T-helper 2 cell treated with Interferon-gamma antibody and Interleukin-4, amounts not matched to agents 100 ng/mL and 5 ng/mL, for 36 hours (primary cell): ENCODE measurements around the gene PLCB1. TPM values are rescaled to one million over a fixed set of nuclear protein-coding genes. Genes with fewer than 3 reads are reported as not detected.

Experiments used
- intact Hi-C: fragments of 100-400 bp; cut with micrococcal nuclease; formaldehyde crosslinking; loops from one replicate; pipeline ENCODE4 v1.15.1; 2023
- total RNA-seq: library from RNA; stranded (reverse); gene quantifications from 2 replicates; pipeline ENCODE4 v1.2.3, GENCODE V29; 2022

The PLCB1 gene
- total RNA-seq, 1 donor from 2014 or later: 0.75 TPM

- intact Hi-C loops: no loop called here
Observed at GRCh38 chr20:8242066-8242465, 110.0 kb downstream of the PLCB1 start.

DNA sequence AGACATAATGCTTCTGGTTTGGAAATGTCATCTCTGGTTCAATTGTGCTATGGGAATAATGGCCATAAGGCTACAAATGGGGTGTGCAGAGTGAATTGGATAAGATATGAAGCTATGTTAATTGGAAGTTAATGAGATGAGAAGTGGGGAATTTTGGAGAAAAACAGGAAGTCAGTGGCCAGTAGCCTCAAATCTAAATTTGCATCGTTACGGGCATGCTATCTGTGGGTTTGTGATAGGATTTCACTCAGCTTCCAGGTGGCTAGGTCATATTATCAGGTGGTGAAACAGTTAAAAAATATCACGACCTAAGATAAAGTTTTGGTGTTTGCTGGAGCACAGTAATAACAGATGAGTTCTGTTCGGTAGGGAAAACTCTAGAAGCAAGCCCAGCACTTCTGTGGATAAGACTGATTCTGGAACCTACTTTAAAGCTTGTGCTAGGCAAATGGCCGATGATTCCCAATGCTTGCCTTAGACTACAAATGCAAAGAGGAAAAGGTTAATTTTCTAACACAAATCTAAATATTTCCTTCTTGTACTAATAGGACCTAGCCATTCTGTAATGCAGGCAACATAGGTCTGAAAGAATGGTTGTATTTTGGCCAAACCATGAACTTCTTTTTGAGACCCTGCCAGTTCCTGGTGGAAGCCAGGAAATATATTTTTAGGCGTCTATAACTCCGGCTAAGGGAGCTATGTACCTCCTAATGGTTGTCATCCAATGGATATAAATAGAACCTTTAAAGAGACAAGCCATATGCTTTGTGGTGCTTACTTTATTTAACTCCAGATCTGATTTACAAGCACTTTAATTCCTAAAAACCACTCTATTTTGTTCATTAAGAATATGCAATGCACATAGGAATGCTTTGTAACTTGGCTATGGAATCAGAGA lies 111.0 kb downstream of the PLCB1 start:
- intact Hi-C loops: no loop called here

DNA sequence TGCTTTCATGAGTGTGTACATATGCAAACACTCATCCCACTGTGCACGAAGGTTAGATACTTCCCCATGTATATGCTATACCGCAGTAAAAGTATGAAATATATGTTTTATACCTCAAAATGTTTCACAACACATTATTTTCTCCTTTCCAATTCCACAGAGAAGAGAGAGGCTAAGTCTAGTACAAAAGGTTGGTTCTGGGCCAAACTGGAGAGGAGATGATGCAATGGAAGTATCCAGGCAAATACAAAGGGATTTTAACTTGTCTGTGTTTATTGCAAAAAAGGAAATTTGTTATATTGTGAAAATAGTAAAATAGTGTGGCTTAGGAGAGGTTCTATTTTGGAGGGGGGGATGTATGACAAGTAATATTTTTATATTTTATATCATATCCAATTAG lies 112.6 kb downstream of the PLCB1 start:
- intact Hi-C loops: no loop called here

DNA sequence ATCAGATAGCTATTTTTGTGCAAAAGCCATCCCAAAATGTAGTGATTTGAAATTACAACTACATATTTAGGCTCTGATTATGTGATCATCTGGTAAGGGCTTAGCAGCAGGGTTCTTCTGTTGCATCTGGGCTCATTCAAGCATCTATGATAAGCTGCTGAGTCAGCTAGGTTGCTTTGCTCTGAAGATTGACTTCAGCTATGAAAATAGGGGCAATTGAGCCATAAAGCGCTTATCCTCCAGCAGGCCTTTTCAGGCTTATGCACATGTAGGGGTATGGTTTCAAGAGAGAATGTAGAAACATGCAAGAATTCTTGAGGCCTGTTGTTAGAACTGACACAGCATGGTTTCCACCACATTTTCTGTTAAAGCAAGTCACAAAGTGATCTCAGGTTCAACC lies 114.1 kb downstream of the PLCB1 start:
- intact Hi-C loops: no loop called here

DNA sequence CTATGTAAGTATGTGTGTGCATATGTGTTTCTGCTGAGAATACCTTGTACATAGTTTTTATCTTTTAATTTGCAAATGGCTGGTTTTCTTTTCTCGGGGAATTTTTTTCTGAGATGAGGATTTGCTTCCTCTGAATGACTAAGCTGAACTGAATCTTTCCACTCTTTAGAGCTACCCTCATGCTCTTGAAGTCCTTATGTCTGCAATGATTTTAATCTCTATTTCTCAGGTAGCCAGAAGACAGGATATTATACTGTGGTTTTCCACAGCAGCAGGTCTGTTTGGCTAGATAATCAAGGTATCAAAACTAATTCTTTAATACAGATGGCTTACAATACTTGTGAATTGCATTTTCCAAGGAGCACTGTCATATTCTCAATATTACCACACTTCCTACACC lies 114.7 kb downstream of the PLCB1 start:
- intact Hi-C loops: no loop called here

- intact Hi-C loops: no loop called here
Observed at GRCh38 chr20:8248051-8248450, 116.0 kb downstream of the PLCB1 start.

DNA sequence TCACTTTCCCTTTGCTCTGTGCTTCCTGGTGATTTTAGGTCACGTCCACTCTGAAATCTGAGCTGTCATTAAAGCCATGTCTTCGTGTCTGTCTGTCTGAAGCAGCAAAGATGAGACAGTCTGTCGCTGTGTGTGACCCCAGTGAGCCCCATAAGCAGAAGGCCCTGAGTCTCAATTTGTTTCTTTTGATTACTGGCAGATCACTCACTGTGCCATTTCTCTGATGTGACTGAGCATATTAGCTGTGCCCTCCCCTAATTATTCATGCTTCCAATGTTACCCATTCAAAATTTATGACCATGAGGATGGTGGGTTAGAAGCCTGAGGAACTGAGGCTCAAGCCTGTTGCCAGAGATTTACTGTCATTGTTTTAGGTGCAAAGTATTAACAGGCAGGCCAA lies 117.6 kb downstream of the PLCB1 start:
- intact Hi-C loops: no loop called here

DNA sequence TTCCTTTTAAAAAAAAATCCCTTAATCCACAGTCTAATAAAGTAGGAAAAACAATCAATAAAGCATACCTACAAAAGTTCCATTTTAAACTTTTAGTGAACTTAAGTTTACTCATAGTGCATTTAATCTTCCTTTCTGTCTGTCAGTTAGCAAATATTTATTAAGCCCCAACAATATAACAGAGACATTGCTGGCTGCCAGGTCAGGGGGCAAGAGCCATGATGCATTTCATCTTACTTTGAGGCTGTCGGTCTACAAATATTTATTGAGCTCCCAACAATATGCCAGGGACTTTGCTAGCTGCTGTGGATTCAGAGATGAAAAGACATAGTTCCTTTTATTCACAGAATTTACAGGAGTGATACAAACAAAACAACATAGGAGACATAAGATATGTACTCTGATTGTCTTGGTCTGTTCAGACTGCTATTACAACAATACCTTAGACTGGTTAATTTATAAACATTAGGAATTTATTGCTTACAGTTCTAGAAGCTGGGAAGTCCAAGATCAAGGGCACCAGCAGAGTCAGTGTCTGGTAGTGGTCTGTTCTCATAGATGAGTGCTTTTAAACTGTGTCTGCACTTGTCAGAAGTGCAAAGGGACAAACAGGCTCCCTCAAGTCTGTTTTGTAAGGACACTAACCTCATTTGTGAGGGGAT lies 118.6 kb downstream of the PLCB1 start:
- intact Hi-C loops: no loop called here

DNA sequence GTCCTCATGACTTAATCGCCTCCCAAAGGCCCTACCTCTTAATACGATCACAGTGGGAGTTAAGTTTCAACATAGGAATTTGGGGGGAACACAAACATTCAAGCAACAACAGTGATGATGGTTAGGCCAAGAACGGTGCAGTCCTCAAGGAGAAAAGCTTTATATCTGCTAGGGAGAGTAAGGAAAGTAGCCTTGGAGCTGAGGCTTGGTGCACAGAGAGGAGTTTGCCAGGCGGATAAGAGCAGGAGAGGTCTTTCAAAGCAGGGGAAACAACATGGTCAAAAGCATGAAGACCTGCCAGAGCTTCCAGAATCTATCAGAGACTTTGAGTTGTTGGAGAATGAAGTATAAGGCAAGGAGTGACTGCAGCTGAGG lies 119.1 kb downstream of the PLCB1 start:
- intact Hi-C loops: no loop called here

GRCh38 chr20:8254911-8255582 lies 123.0 kb downstream of the PLCB1 start:
- intact Hi-C loops: no loop called here

- intact Hi-C loops: no loop called here
Observed at GRCh38 chr20:8255945-8256632, 124.0 kb downstream of the PLCB1 start.

DNA sequence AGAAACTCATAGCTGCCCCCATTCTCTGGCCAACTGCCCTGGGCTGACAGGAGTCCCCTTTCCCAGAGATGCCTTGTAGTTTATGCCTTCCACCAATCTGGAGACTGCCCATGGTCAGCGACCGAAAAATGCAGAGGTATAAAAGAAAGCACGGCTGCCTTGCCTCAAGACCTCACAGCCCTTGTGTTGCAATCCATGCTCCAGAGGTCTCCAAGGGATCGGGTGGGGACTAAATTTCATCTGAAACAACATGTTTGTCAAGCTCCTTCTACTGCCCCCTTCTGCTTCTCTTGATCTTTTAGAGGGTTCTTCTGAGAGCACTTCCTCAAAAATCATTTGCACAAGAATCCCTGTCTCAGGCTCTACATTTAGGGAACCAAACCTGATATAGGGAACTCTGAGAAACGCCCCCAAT lies 128.8 kb downstream of the PLCB1 start:
- intact Hi-C loops: no loop called here

GRCh38 chr20:8262721-8263120 lies 130.7 kb downstream of the PLCB1 start:
- intact Hi-C loops: no loop called here

DNA sequence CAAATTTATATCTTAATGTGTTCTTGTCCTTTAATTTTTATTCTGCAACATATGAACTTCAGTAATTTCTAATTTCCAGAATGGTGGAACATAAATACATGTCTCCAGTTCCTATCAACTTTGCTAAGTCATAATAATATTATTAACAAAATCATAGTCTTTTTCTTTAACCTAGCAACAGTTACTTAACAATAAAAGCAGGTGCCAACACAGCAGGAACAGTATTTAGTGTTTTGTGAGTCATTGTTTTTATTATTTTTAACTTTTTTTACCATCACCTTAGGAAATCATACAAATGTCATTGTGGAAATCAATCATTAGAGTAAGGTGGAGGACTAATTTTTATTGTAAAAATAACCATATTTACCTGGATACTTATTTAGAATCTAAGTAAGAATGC lies 133.5 kb downstream of the PLCB1 start:
- intact Hi-C loops: no loop called here

- intact Hi-C loops: no loop called here
Observed at GRCh38 chr20:8267009-8267408, 134.9 kb downstream of the PLCB1 start.

DNA sequence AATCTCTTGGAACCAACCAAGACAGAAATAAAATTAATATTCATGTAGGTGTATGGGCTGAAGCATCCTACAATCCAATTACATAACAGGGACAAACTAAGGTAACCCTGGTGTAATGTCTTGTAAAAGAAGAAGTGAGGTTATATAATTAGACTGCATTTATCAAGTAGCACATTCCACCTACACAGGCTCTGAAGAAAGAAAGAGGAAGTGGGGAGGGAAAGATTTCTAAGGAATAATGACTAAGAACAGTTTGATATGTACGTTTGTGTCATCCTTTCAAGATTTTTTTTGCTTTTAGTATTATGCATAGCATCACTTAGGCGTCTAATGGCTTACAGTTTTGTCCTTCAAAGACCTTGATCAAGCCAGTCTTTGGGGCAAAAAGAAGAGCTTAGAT lies 139.7 kb downstream of the PLCB1 start:
- intact Hi-C loops: no loop called here

GRCh38 chr20:8272766-8273165 lies 140.7 kb downstream of the PLCB1 start:
- intact Hi-C loops: no loop called here

DNA sequence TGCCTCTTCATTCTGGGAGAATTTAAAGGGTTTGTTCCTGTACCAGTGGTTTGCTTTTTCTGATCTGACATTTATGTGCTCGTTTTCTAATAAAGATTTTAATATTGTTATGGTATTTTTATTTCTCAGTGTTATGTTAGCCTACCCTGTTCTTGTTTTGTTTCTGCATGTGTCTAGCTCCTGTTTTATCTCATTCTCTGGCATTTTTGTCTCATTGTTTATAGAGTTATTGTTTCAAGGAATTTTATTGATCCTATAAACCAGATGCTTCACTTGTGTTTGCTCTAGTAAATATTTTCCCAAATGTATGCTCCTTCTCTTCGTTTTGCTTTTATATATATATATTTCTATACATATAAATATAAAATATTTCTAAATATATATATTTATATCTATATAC lies 152.8 kb downstream of the PLCB1 start:
- intact Hi-C loops: no loop called here

DNA sequence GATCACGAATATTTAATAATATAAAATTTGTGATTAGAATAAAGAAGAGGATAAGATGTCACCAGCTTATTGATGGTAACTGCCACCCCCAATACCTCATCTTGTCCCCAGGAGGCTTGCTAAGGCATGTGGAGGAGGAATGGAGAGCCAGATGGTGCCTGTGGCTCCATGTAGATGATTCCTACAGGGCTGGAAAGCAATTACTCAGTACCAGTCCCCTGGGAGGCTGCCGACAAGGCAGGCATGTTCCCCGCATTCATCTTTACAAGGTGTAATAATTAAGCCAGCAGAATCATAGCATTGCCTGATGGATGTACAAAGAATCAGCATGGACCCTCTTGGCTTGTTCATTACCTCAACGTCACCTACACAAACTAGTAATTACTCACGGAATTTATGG lies 155.3 kb downstream of the PLCB1 start:
- intact Hi-C loops: no loop called here

GRCh38 chr20:8291200-8291599 lies 159.1 kb downstream of the PLCB1 start:
- intact Hi-C loops: no loop called here

GRCh38 chr20:8291873-8292272 lies 159.8 kb downstream of the PLCB1 start:
- intact Hi-C loops: no loop called here

DNA sequence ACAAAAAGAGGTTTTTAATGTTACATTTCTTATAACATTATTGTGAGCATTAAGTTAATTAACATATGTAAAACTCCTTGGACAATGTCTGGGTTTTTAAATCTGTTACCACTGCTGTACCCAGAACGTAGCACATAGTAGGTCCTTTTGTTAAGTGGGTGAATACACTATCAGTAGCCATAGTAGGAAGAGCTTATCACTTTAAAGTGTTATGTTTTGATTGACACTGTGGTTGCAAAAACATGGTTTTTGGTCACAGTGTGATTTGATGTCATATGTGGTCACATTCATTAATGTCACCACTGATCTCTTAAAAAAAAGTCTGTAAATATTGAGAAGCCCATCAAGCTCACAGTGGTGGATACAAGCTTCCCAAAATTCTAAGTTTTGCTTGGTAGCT lies 160.7 kb downstream of the PLCB1 start:
- intact Hi-C loops: no loop called here
